NT2/D1 (cell line): ENCODE data around the gene MSANTD2.
A peak's percentile ranks its signal among the peaks of the same experiment; 100 is the strongest.

ENCODE experiments used
- DNase-seq: peaks from one replicate; pipeline ENCODE4 v3.0.0-alpha.2; 2011; ENCODE audit warnings: low read depth, low spot score
- H3K27me3 ChIP-seq: 2 replicates; pipeline ENCODE4 v1.6.0; 2011; ENCODE audit warnings: mild to moderate bottlenecking; ENCODE audit not compliant: insufficient read length, insufficient read depth
- H3K36me3 ChIP-seq: 2 replicates; pipeline ENCODE4 v1.6.1; 2011; ENCODE audit warnings: mild to moderate bottlenecking, low read length, mixed read lengths; ENCODE audit not compliant: insufficient read depth, insufficient read length
- H3K4me1 ChIP-seq: 2 replicates; pipeline ENCODE4 v1.5.1; 2011; ENCODE audit not compliant: insufficient read depth, insufficient read length
- H3K4me3 ChIP-seq: 2 replicates; pipeline ENCODE4 v1.5.1; 2011; ENCODE audit warnings: low read depth; ENCODE audit not compliant: insufficient read length
- H3K9ac ChIP-seq: 2 replicates; pipeline ENCODE4 v1.6.0; 2011; ENCODE audit warnings: low read depth; ENCODE audit not compliant: insufficient read length
- H3K9me3 ChIP-seq: 2 replicates; pipeline ENCODE4 v1.5.1; 2011; ENCODE audit warnings: mild to moderate bottlenecking, low read length; ENCODE audit not compliant: insufficient read depth
- SUZ12 ChIP-seq: IDR thresholded peaks from 2 replicates; pipeline ENCODE4 v1.6.1; 2011; ENCODE audit not compliant: insufficient read length, insufficient read depth; ENCODE audit errors: extremely low read depth
- YY1 ChIP-seq: IDR thresholded peaks from 2 replicates; pipeline ENCODE4 v1.6.1; 2011; ENCODE audit not compliant: insufficient read length, insufficient read depth
- ZNF274 ChIP-seq: IDR thresholded peaks from 2 replicates; pipeline ENCODE4 v1.6.1; 2011; ENCODE audit warnings: mild to moderate bottlenecking, low read depth, low read length

Gene MSANTD2

GRCh38 chr11:124768914-124769313 lies 31.3 kb downstream of the MSANTD2 start:
- no peak for DNase-seq
- Histone ChIP-seq H3K9ac (no peak overlapping the region), H3K9me3 (no peaks in the 10 kb centered on the region), H3K27me3 (no peaks in the 10 kb centered on the region), H3K36me3 (peaks cover 60% of the 10 kb centered on the region), H3K4me3 (no peak overlapping the region), H3K4me1 (no peaks in the 10 kb centered on the region)
- TF ChIP-seq SUZ12 (no peak), YY1 (no peak), ZNF274 (no peak)

- DNase-seq: no peak
- no peaks in the 10 kb centered on the region for H3K4me1 ChIP-seq
- peaks cover 9% of the 10 kb centered on the region for H3K27me3 ChIP-seq
- H3K9me3 ChIP-seq: no peaks in the 10 kb centered on the region
- no peak overlapping the region for H3K9ac ChIP-seq
- peaks cover 37% of the 10 kb centered on the region for H3K36me3 ChIP-seq
- no peak overlapping the region for H3K4me3 ChIP-seq
- no peak for TF ChIP-seq ZNF274
- no peak for TF ChIP-seq SUZ12
- TF ChIP-seq YY1: no peak
Observed at GRCh38 chr11:124766156-124766555, 34.0 kb downstream of the MSANTD2 start.

- peaks cover 37% of the 10 kb centered on the region for H3K27me3 ChIP-seq
- H3K4me3 ChIP-seq: peak overlapping the region; percentile 57
- H3K9ac ChIP-seq: peak overlapping the region; percentile 76
- peaks cover 3% of the 10 kb centered on the region for H3K4me1 ChIP-seq
- no peak for TF ChIP-seq YY1
- no peak for TF ChIP-seq ZNF274
- no peak for TF ChIP-seq SUZ12
- peak; percentile 75 for DNase-seq
- H3K36me3 ChIP-seq: peaks cover 26% of the 10 kb centered on the region
- H3K9me3 ChIP-seq: no peaks in the 10 kb centered on the region; the same call in 1 of the 2 replicates
Observed at GRCh38 chr11:124763156-124763947, 36.9 kb downstream of the MSANTD2 start.

- Histone ChIP-seq H3K4me3 (peak overlapping the region; percentile 57), H3K9me3 (no peaks in the 10 kb centered on the region; the same call in 1 of the 2 replicates), H3K4me1 (peaks cover 3% of the 10 kb centered on the region), H3K9ac (peak overlapping the region; percentile 76), H3K36me3 (peaks cover 24% of the 10 kb centered on the region), H3K27me3 (peaks cover 37% of the 10 kb centered on the region)
- DNase-seq: no peak
- TF ChIP-seq ZNF274: no peak
- TF ChIP-seq YY1: no peak
- no peak for TF ChIP-seq SUZ12
Observed at GRCh38 chr11:124762624-124763155, 37.5 kb downstream of the MSANTD2 start.

- Histone ChIP-seq H3K9ac (peak within 1 kb of the TSS; percentile 76), H3K9me3 (no peaks in the 10 kb centered on the region; the same call in 1 of the 2 replicates), H3K4me1 (peaks cover 3% of the 10 kb centered on the region), H3K27me3 (peaks cover 37% of the 10 kb centered on the region), H3K36me3 (peaks cover 18% of the 10 kb centered on the region), H3K4me3 (peak within 1 kb of the TSS; percentile 57)
- no peak for DNase-seq
- TF ChIP-seq SUZ12 (no peak), YY1 (no peak), ZNF274 (no peak)
Observed at GRCh38 chr11:124762105-124762623, 38.0 kb downstream of the MSANTD2 start, which contains the start of gene ESAM. ESAM (minus strand) TSS chr11:124762290; CDS start chr11:124762154, 136 bp downstream.

- TF ChIP-seq ZNF274: no peak
- TF ChIP-seq SUZ12: no peak
- no peak for TF ChIP-seq YY1
- H3K4me1 ChIP-seq: peaks cover 3% of the 10 kb centered on the region
- DNase-seq: no peak
- no peaks in the 10 kb centered on the region; the same call in 1 of the 2 replicates for H3K9me3 ChIP-seq
- peak overlapping the region; percentile 45 for H3K4me3 ChIP-seq
- peaks cover 37% of the 10 kb centered on the region for H3K27me3 ChIP-seq
- peaks cover 13% of the 10 kb centered on the region for H3K36me3 ChIP-seq
- peak overlapping the region; percentile 32 for H3K9ac ChIP-seq
Observed at GRCh38 chr11:124761301-124762104, 38.7 kb downstream of the MSANTD2 start.
